ENCODE results near the gene SGTB.

Gene SGTB, protein sequence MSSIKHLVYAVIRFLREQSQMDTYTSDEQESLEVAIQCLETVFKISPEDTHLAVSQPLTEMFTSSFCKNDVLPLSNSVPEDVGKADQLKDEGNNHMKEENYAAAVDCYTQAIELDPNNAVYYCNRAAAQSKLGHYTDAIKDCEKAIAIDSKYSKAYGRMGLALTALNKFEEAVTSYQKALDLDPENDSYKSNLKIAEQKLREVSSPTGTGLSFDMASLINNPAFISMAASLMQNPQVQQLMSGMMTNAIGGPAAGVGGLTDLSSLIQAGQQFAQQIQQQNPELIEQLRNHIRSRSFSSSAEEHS

GRCh38 chr5:65721720-65722574 is at the start of gene SGTB, which contains the start of gene NLN:
TSS of gene SGTB (minus strand) at chr5:65722109. CDS start at chr5:65720807, 1,302 bp downstream.
TSS of gene NLN (plus strand) at chr5:65722205. CDS start at chr5:65722374, 169 bp downstream.
- no peak for FAIRE-seq

- FAIRE-seq = no peak
Measured at GRCh38 chr5:65771266-65771665, 49.4 kb upstream of the SGTB start.

- FAIRE-seq = no peak
Measured at GRCh38 chr5:65769539-65769938, 47.6 kb upstream of the SGTB start.

DNA sequence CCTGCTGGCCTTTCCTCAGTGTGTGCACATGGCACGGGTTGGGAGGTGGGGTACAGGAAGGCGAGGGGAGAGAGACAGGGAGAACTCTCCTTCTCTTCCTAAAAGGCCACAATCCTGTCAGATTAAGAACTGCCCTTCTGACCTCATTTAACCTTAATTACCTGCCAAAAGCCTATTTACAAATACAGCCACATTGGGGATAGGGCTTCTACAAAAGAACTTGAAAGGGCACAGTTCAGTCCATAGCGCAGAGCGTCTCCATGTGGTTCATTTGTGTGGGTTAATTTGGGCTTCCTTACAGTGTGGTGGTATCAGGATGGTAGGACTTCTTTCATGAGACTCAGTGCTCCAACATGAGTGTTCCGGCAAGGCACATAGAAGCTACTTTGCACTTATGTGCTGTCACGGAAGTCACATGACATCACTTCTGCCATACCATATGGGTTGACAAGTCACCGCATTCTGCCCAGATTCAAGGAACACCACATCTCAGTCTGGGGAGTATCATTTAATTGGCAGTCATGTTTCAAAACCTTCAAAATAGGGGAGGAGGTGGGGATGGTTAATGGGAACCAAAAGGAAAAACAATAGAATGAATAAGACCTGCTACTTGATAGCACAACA is 46.9 kb upstream of the SGTB start:
- FAIRE-seq = no peak

DNA sequence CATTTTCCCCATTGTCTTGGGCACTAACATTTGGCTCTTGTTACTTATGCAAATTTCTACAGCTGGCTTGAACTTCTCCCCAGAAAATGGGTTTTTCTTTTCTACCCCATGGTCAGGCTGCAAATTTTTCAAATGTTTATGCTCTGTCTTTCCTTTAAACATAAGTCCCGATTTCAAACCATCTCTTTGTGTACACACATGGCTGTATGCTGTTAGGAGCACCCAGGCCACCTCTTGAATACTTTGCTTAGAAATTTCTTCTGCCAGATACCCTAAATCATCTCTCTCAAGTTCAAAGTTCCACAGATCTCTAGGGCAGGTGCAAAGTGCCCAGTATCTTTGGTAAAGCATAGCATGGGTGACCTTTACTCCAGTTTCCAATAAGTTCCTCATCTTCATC is 45.7 kb upstream of the SGTB start:
- no peak for FAIRE-seq

DNA sequence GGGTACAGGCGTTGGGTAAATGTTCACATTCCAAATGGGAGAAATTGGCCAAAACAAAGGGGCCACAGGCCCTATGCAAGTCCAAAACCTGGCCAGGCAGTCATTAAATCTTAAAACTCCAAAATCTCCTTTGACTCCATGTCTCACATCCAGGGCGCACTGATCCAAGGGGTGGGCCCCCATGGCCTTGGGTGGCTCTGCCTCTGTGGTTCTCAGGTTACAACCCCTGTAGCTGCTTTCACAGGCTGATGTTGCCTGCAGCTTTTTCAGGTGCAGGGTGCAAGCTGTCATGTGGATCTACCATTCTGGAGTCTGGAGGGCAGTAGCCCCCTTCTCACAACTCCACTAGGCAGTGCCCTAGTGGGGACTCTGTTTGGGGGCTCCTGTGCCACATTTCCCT is 44.9 kb upstream of the SGTB start:
- no peak for FAIRE-seq

DNA sequence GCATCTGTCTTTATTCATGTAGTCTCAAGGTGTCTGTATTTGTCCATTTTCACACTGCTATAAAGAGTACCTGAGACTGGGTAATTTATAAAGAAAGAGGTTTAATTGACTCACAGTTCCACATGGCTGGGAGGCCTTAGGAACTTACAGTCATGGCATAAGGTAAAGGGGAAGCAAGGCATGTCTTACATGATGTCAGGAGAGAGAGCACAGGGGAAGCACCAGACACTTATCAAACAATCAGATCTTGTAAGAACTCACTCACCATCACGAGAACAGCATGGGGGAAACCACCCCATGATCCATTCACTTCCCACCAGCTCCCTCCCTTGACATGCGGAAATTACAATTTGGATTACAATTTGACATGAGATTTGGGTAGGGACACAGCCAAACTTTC is 44.3 kb upstream of the SGTB start:
- FAIRE-seq = no peak

DNA sequence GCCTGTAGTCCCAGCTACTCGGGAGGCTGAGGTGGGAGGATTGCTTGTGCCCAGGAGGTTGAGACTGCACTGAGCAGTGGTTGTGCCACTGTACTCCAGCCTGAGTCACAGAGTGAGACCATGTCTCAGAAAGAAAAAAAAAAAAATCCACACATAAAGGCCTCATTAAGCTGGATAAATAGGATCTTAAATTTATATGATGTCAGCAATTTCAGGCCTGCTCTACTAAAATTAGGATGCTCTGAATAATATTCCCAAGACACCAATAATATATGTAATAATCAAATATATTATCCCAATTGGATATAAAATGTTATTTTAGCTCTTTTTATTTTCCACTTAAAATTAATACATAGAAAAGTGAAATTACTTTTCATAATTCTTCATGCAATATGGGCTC is 43.7 kb upstream of the SGTB start:
- FAIRE-seq = no peak

DNA sequence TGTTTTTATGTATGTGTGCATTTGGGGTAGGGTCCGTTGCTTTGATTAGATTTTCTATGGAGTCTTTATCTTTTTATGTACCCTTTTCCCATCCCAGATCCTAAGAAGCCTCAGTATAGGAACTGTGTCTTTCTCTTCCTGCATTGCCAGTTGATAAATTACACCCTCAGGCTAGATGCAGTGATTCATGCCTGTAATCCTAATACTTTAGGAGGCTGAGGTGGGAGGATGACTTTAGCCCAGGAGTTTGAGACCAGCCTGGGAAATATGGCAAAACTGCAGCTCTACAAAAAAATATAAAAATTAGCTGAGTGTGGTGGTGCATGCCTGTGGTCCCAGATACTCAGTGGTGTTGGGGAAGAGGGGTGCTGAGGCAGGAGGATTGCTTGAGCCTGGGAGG is 40.3 kb upstream of the SGTB start:
- no peak for FAIRE-seq

DNA sequence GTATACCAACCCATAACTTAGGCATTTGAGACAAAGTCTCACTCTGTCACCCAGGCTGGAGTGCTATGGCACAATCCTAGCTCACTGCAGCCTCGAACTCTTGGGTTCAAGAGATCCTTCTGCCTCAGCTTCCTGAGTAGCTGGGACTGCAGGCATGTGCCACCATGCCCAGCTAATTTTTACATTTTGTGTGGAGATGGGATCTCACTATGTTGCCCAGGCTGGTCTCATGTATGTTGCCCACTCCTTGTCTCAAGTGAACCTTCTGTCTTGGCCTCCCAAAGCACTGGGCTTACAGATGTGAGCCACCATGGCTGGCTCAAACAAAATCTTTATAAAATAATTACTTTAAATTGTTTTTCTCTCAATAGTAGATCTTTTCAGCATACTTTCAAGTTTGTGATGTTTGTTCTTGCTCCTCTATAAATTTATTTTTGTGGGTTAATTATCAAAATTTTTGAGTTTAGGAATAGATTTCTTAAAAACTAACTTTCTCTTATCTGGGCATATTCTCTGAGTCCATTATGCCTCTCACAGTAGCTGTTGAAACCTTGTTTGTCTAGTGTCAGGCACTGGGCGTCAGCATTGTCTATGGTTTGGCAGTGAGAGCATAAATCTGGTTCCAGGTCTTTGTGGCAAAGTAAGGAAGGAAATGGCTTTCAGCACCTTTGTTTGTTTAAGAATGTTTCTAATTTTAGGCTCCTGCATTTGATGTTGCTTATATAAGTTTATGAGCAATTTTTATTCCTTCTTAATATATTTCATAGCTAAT is 38.8 kb upstream of the SGTB start:
- FAIRE-seq = no peak

DNA sequence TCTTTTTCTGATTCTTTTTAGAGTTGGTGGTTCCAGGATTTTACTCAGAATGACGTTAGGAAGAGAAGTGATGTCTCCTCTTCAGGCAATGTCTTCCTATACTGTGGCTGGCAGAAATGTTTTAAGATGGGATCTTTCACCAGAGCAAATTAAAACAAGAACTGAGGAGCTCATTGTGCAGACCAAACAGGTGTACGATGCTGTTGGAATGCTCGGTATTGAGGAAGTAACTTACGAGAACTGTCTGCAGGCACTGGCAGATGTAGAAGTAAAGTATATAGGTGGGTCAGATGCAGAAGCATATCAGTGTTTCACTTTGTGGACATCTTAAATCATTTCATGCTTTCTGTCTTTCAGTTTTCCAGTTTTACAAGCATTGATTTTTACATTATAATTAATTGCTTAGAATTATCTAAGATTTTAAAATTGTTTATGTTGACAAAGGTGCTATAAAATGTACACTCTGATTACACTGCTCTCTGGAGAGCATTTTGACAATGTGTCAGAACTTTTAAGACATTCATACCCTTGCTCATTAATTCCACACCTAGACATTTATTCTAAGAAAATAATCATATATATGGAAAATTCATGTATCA is 36.7 kb upstream of the SGTB start:
- FAIRE-seq = no peak

- FAIRE-seq = no peak
Measured at GRCh38 chr5:65753189-65753588, 31.3 kb upstream of the SGTB start.

- no peak for FAIRE-seq
Measured at GRCh38 chr5:65750938-65751337, 29.0 kb upstream of the SGTB start.

DNA sequence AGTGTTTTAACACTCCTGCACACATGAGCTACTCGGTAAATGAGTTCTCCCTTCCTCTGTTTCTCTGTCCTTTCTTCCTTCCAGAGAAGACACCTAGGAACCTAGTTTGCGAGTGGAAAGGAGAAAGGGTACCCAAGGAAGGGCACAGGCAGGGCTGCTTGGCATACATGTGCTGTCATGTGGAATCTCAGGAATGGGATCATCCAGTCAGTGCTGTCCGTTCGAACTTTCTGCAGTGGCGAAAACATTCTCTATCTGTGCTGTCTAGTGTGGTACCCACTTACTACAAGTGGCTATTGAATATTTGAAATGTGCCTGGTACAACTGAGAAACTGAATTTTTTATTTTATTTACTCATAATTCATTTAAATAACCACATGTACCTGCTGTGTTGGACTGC is 28.0 kb upstream of the SGTB start:
- FAIRE-seq = no peak

DNA sequence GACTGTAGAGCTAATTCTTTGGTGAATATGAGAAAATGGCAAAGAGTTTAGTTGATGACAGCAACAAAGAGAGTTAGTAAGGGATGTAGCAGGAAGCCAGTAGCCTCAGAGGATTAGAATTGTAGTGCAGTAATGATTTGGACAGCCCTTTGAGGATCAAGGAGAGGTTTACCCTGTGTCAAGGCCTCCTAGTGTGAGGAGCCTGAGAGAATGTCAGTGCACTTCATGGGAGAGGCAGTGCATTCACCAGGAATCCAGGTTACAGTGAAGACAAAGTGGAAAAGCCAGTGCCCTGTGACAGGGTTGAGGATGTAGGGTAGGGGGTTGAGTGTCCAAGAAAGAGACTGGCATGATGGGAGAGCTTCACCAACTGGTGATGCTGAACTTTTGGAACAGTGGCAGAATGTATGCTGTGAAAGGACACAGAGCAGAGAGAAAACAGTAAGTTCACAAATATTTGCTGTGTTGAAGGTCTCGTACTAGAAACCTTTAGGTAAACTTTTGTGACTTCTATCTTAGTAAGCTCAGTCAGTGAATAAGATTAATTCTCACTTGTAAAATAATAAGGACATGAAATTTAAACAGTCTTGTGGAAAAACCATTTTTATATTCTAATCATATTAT is 27.4 kb upstream of the SGTB start:
- FAIRE-seq = no peak

DNA sequence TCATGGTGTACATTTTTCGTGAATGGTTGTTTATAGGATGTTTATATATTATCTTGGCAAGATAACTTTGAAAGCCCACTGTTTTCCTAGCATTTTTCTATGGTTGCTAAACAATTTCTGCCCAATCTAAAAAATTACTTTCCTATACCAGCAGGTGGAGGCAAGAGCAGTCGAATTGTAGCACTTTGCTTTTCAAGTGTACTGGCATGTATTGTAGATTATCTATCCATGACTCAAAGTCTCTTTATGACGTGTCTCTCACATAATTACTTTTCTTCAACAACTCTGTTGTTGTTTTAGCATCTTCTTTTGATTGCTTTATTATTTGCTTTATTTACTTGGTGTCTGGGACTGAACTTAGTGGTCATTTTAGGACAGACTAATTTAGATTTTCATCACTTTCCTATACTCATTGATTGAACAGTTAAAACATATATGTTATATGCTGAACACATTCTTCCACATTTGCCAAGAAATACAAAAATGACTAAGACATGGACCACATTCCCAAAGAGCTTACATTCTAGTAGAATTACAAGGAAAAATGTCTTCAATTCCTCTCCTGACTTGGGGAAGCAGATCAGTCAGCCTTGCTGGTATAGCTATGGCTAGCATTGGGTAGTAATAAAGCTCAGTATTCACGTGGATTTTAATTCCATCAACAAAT is 20.8 kb upstream of the SGTB start:
- peak; percentile 73 for FAIRE-seq

DNA sequence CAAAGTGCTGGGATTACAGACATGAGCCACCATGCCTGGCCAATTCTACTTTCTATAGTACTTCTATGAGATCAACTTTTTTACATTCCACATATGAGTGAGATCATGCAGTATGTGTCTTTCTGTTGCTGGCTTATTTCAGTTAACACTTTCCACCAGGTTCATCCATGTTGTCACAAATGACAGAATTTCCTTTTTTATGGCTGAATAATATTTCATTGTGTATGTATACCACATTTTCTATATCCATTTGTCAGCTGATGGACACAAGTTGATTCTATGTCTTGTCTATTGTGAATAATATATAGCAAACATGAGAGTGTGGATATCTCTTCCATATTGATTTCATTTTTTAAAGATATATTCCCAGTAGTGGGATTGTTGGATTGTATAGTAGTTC is 17.3 kb upstream of the SGTB start:
- no peak for FAIRE-seq

GRCh38 chr5:65738305-65738704 is 16.4 kb upstream of the SGTB start:
- no peak for FAIRE-seq

- FAIRE-seq = no peak
Measured at GRCh38 chr5:65737842-65738241, 15.9 kb upstream of the SGTB start.

DNA sequence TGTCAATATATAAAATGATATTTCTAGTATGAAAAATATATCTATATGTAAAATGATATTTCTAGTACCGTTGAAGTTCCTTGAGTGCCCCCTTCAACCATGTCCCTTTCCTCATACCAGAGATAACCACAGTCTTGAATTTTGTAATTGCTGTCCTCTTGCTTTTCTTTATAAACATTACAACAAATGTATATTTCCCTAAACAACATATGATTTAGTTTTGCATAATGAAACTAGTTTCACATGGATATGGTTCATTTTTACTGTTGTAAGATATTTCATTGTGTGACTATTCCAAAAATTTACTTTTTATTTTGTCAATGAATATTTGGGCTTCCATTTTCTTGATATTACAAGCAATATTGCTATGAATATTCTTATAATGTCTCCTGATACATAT is 14.1 kb upstream of the SGTB start:
- no peak for FAIRE-seq

DNA sequence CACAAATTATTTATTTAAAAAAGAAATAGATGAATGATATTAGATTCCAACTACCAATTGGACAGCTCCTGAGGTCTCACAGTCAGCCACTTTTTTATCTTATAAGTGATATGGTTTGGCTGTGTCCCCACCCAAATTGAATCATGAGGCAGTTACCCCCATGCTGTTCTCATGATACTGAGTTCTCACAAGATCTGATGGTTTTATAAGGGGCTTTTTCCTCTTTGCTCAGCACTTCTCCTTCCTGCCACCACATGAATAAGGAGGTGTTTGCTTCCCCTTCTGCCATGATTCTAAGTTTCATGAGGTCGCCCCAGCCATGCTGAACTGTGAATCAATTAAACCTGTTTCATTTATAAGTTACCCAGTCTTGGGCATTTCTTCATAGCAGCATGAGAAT is 13.0 kb upstream of the SGTB start:
- FAIRE-seq = no peak

Data from TTC549 (cell line).